ENCODE data around the gene CACNA2D1.

GRCh38 chr7:82012453-82012852 lies 431.1 kb downstream of the CACNA2D1 start:
- TF ChIP-seq MAX (IDR thresholded peaks at IDR 0.05) (no peak), EP300 (IDR thresholded peaks at IDR 0.05; ENCODE audit: borderline replicate concordance) (no peak), TAF1 (IDR thresholded peaks at IDR 0.05; ENCODE audit: low read depth) (no peak), REST (IDR thresholded peaks at IDR 0.05; ENCODE audit: low read depth) (no peak), TCF12 (IDR thresholded peaks at IDR 0.05; ENCODE audit: low read depth) (no peak), YY1 (IDR thresholded peaks at IDR 0.05; ENCODE audit: low read depth) (no peak), CEBPB (IDR thresholded peaks at IDR 0.05) (no peak), RAD21 (IDR thresholded peaks at IDR 0.05; ENCODE audit: low read depth) (no peak), CREB1 (IDR thresholded peaks at IDR 0.05; ENCODE audit: low read depth) (no peak), NFIC (IDR thresholded peaks at IDR 0.05) (no peak), FOXM1 (IDR thresholded peaks at IDR 0.05; ENCODE audit: borderline replicate concordance, low read depth) (no peak), USF1 (IDR thresholded peaks at IDR 0.05) (no peak), EGR1 (IDR thresholded peaks at IDR 0.05) (no peak), ZBTB7A (IDR thresholded peaks at IDR 0.05; ENCODE audit: low read depth) (no peak)

All from Ishikawa (cell line).